ENCODE results near the gene C4orf33. TPM values are rescaled to one million over a fixed set of nuclear protein-coding genes. Genes with fewer than 3 reads are reported as not detected.

C4orf33 gene
- 3.4 and 4.9 TPM in 2 replicates for total RNA-seq

GRCh38 chr4:129095811-129096454 lies at the start of gene C4orf33:
C4orf33 (plus strand) TSS chr4:129096152; CDS start chr4:129102611, 6,459 bp downstream.

GRCh38 chr4:129093191-129093920 lies 2.6 kb upstream of the C4orf33 start, which contains the start of gene SCLT1:
SCLT1 (minus strand) TSS chr4:129093539; CDS start chr4:129093103, 436 bp downstream.

Other genes starting within 250 kb of the C4orf33 start
- 10.5 and 10.8 TPM in 2 replicates for gene SCLT1, start 2.6 kb upstream of the C4orf33 start, total RNA-seq

Data from endothelial cell of coronary artery (primary cell).